ENCODE data around the gene UCMA.

Gene UCMA

GRCh38 chr10:13206546-13207443 is 27.4 kb downstream of the UCMA start:
- no peak overlapping the region for H3K4me3 ChIP-seq (ENCODE audit: low read depth, low read length)
- peak; percentile 78 for TF ChIP-seq CTCF (conservative IDR thresholded peaks at IDR 0.05; ENCODE audit: low read depth, low read length)
- peak; percentile 81 for DNase-seq (ENCODE audit: low read depth)

DNA sequence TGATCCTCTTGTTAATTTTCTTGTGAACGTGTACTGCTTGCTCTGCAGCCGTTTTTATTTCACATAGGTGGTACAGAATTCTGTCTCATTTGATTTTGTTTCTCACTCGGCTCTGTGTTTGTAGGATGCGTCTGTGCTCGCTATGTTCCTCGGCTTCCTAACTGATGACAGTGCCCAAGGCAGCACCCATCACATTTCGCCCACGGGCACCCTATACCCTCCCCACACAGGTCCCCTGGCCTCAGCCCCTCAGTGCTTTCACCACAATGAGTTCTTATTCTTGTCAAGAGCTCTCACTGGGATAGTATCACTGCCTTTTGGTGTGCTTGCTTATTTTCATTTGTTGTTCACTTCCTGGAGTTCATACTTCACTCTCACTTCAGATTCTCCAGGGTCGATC is 28.1 kb downstream of the UCMA start:
- DNase-seq (ENCODE audit: low read depth): no peak
- TF ChIP-seq CTCF (conservative IDR thresholded peaks at IDR 0.05; ENCODE audit: low read depth, low read length): no peak
- H3K4me3 ChIP-seq (ENCODE audit: low read depth, low read length): no peak overlapping the region

DNA sequence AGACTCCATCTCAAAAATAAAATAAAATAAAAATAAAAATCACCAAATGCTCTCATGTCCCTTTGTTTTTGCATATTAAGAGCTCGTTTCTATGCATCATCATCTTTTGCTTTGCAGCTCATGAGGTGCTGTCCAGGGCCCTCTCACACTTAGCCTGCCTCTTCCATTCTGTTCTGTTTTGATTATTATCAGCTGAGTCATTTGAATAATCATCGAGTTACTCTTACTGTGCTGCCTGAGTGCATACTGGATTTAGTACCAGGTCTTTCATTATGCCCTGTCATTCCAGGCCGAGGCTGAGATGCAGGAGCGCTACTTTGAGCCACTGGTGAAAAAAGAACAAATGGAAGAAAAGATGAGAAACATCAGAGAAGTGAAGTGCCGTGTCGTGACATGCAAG is 33.0 kb downstream of the UCMA start:
- no peak for TF ChIP-seq CTCF (conservative IDR thresholded peaks at IDR 0.05; ENCODE audit: low read depth, low read length)
- peak; percentile 7 for DNase-seq (ENCODE audit: low read depth)

DNA sequence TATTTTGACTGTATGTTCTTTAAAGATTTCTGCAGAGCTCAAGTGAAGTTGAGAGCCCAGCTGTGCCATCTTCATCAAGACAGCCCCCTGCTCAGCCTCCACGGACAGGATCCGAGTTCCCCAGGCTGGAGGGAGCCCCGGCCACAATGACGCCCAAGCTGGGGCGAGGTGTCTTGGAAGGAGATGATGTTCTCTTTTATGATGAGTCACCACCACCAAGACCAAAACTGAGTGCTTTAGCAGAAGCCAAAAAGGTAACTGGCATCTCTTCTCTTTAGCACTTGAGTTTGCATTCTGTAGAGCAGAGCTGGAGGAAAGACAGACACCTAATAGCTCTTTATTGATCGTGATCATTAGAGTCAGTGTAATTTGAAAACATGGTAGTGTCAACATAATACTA is 39.2 kb downstream of the UCMA start:
- TF ChIP-seq CTCF (conservative IDR thresholded peaks at IDR 0.05; ENCODE audit: low read depth, low read length): no peak
- H3K4me3 ChIP-seq (ENCODE audit: low read depth, low read length): no peak overlapping the region

More for the DNA sequence above, 33.0 kb downstream of the UCMA start:
- no peak overlapping the region for H3K4me3 ChIP-seq (ENCODE audit: low read depth, low read length)

DNA sequence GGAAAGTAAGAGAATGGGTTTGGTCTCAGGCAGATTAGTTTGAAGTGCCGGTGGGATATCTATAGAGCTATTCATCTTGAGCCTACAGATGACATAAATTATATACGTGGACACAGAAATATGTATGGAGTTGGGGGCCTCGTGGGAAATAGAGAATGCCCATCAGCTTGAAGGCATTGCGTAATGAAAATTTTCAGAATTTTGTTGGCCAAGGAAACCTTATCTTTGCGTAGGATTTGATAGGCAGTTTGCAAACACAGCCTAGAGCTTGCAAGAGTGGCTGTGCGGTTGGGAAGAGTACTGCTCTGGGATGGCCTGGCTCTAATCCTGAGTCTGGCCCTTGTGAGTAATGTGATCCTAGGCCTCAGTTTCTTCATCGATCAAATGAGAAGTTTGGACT is 40.5 kb downstream of the UCMA start:
- DNase-seq (ENCODE audit: low read depth): no peak
- no peak overlapping the region for H3K4me3 ChIP-seq (ENCODE audit: low read depth, low read length)
- no peak for TF ChIP-seq CTCF (conservative IDR thresholded peaks at IDR 0.05; ENCODE audit: low read depth, low read length)

More for the DNA sequence above, 39.2 kb downstream of the UCMA start:
- peak; percentile 17 for DNase-seq (ENCODE audit: low read depth)

DNA sequence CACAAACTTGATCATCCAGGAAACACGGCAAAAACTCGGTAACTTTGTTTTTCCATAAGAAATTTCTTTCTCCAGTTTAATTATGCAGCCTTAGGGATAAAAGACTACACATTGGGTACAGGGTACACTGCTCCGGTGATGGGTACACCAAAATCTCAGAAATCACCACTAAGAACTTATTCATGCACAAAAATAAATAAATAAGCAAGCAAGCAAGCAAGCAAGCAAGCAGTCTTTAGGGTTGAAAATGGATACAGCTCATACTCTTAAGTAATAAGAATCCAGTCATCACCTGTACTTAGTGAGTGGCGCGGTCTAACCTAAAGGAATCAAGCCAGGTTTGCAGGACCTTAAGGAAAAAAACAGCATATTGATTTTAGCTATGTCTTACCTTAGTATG is 42.8 kb downstream of the UCMA start:
- DNase-seq (ENCODE audit: low read depth): no peak
- H3K4me3 ChIP-seq (ENCODE audit: low read depth, low read length): no peak overlapping the region
- TF ChIP-seq CTCF (conservative IDR thresholded peaks at IDR 0.05; ENCODE audit: low read depth, low read length): no peak

DNA sequence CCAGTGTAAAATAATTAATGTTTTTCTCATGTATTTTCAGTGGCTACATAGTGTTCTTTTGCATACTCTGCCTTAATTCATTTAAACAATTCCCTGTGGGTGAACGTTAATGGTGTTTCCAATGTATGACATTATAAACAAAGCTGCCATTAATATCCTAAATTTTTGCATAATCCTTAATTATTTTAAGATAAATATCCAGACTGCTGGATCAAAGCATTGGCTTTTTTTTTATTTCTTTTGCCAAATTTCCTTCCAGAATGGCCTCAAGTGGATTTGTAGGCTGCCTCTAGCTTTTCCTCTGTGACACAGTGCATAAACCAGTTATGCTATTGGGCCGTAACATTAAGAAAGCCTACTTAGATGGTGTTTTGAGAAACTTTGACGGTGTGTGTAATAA is 43.4 kb downstream of the UCMA start:
- H3K4me3 ChIP-seq (ENCODE audit: low read depth, low read length): no peak overlapping the region
- no peak for DNase-seq (ENCODE audit: low read depth)
- no peak for TF ChIP-seq CTCF (conservative IDR thresholded peaks at IDR 0.05; ENCODE audit: low read depth, low read length)

All from choroid plexus epithelial cell (primary cell).